ENCODE measurements around the gene CACNA1B.

GRCh38 chr9:137965177-137965795, 87.7 kb downstream of the CACNA1B start:
- TF ChIP-seq, protein P1, sequence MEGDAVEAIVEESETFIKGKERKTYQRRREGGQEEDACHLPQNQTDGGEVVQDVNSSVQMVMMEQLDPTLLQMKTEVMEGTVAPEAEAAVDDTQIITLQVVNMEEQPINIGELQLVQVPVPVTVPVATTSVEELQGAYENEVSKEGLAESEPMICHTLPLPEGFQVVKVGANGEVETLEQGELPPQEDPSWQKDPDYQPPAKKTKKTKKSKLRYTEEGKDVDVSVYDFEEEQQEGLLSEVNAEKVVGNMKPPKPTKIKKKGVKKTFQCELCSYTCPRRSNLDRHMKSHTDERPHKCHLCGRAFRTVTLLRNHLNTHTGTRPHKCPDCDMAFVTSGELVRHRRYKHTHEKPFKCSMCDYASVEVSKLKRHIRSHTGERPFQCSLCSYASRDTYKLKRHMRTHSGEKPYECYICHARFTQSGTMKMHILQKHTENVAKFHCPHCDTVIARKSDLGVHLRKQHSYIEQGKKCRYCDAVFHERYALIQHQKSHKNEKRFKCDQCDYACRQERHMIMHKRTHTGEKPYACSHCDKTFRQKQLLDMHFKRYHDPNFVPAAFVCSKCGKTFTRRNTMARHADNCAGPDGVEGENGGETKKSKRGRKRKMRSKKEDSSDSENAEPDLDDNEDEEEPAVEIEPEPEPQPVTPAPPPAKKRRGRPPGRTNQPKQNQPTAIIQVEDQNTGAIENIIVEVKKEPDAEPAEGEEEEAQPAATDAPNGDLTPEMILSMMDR (IDR thresholded peaks at IDR 0.05; ENCODE audit: insufficient read depth, low read length), result no peak
- TF ChIP-seq REST (IDR thresholded peaks at IDR 0.05; ENCODE audit: insufficient replicate concordance, low read depth) (no peak), POLR2AphosphoS5 (IDR thresholded peaks at IDR 0.05; ENCODE audit: low read depth) (no peak), GABPA (IDR thresholded peaks at IDR 0.05; ENCODE audit: low read depth) (no peak)
